ENCODE measurements around the gene IL6.

DNA sequence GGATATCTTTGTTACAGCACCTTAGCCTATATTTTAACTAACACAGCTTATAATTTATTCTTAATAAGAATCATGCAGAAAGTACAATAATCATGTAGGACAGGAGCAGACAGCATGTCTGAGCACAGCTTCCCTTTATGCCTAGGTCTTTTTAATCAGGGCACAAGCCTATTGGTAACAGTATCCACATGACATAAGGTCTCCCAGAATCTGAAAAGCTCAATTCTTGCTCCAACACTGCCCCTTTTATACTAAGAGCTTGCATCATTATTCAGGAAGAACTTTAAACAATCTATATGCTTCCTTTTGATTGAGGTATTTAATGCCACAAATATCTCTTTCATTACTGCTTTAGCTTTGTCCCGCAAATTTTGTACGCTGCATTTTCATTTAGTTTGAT lies 31.6 kb downstream of the IL6 start:
- TF ChIP-seq, protein P1, sequence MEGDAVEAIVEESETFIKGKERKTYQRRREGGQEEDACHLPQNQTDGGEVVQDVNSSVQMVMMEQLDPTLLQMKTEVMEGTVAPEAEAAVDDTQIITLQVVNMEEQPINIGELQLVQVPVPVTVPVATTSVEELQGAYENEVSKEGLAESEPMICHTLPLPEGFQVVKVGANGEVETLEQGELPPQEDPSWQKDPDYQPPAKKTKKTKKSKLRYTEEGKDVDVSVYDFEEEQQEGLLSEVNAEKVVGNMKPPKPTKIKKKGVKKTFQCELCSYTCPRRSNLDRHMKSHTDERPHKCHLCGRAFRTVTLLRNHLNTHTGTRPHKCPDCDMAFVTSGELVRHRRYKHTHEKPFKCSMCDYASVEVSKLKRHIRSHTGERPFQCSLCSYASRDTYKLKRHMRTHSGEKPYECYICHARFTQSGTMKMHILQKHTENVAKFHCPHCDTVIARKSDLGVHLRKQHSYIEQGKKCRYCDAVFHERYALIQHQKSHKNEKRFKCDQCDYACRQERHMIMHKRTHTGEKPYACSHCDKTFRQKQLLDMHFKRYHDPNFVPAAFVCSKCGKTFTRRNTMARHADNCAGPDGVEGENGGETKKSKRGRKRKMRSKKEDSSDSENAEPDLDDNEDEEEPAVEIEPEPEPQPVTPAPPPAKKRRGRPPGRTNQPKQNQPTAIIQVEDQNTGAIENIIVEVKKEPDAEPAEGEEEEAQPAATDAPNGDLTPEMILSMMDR (IDR thresholded peaks at IDR 0.05; ENCODE audit: insufficient read depth, low read length, poor library complexity, severe bottlenecking): no peak
- TF ChIP-seq EZH2phosphoT487 (conservative IDR thresholded peaks at IDR 0.05; ENCODE audit: low read length): no peak

Measured in SU-DHL-6 (cell line).